HG03175 (cell line): ENCODE measurements around the gene USP36.
"Not testable (repeated sequence)": the region's sequence is repeated elsewhere in the genome, so short reads cannot be mapped to it uniquely, and the experiment has no call there.

Experiments used
- ATAC-seq: cut with Tn5 transposase; IDR thresholded peaks from one replicate; pipeline ENCODE4 v1.9.1; 2021; ENCODE audit warnings: mild to moderate bottlenecking, moderate library complexity; ENCODE audit not compliant: unreplicated experiment

The USP36 gene

GRCh38 chr17:78840780-78841611 is at the start of gene USP36:
Gene USP36, minus strand, starts transcription at chr17:78840814. Its CDS starts 4,451 bp downstream, at chr17:78836363.
- ATAC-seq, result peak; percentile 88

GRCh38 chr17:78890096-78890495 is 49.5 kb upstream of the USP36 start:
- ATAC-seq, result not testable (repeated sequence)

DNA sequence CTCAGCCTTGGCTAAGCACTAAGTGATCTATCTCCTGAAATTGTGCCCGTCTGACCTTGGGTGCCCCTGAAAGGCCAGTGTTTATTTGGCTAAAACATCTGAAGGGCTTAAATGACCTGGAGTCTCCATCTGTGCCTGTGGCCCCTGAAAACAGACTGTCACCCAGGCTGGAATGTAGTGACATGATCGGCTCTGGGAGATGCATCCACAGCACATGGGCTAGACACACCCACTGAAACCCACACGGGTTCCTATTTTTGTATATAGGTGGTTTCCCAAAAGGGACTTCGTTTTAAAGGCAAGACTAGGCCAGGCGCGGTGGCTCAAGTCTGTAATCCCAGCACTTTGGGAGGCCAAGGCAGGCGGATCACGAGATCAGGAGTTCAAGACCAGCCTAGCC is 48.9 kb upstream of the USP36 start:
- ATAC-seq, result no peak

DNA sequence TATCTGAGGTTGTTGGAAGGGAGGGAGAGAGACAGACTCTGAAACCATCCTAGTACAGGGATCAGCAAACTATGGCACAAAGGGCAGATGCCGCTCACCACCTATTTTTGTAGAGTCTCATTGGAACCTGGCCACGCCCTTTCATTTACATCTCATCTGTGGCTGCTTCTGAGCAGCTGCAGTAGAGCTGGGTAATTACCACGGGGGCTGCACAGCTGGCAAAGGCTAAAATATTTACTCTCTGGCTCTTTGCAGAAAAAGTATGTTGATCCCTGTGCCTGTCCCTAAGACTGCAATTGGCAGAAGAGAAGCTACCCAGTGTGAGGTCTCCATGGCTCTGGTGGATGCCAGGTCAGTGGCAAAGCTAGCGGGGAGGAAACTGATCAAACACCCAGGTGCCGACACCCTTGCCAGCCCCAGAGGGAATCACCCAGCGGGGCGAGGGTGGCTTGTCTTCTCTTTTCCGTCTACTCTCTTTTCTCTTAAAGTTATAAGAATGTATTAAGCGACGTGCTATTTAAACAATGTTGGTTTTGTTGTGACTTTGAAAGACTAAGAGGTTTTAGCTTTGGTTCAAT is 48.4 kb upstream of the USP36 start:
- no peak for ATAC-seq

- no peak for ATAC-seq
Measured at GRCh38 chr17:78886954-78887353, 46.3 kb upstream of the USP36 start.

GRCh38 chr17:78885956-78886355 is 45.3 kb upstream of the USP36 start:
- no peak for ATAC-seq

DNA sequence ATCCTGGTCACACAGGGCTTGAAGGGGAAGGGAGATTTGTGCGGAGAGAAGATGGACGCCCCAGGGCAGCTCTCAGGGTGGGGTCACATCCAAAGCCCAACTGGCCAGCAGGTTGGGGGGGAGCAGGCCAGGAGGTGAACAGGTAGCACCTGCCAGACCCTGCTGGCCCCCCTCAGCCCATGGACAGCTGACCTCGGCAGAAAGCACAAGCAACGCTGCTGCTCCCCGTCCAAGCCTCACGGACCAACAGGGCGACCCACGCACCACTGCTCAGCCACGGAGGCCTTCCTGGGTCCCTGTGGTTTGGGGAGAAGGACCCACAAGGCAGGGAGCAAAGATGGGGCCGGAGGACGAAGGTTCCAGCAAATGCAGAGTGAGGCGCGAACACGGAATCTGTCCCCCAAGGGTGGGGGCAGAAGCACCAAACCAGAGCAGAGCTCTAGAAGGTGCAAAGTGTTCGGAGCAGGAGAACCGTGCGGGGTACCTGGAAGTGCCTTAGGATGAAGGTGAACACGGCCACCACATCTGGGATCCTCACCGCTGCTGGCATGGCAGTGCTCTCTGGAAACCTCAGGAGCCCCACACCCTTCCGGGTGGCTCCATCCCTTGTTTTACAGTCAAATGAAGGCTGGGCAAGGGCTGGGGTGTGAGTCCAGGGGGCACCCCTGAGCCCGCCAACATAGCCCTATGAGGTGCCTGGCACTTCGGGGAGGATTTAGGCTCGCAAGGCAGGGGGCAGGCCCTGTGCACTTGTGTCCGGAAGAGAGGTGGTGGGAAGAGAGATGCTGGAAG is 44.5 kb upstream of the USP36 start:
- no peak for ATAC-seq

DNA sequence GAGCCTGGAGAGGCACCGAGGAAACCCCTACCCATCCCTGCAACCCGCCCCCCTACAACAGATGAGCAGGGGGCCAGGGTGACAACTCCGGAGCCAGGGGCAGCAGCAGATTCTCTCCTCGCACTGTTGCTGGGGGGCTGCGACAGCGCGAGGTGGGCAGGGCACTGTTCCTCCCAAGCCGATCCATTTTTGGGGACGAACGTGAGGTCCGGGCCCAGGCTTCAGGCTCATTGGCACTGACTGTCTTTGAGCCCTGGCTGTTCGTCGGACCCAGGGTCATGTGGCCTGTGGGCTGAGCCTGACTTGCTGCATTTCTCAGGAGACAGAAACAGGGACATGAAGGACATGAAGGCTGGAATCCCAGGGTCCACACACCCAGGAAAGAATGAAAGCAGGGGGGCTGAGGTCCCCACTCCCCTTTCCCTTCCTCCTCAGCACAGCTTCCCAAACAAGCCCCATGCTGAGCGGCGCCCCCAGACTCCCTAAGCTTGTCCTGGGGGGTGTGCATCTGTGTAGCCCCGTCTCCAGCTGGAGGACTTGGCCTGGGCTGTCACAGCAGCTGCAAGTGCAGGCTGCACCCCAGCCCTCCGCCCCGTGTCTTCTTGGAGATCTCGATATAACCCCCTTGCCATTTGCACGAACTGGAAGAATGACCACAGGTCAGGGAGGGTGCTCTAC is 43.7 kb upstream of the USP36 start:
- ATAC-seq, result no peak

GRCh38 chr17:78883533-78884131 is 43.0 kb upstream of the USP36 start:
- ATAC-seq, result no peak

DNA sequence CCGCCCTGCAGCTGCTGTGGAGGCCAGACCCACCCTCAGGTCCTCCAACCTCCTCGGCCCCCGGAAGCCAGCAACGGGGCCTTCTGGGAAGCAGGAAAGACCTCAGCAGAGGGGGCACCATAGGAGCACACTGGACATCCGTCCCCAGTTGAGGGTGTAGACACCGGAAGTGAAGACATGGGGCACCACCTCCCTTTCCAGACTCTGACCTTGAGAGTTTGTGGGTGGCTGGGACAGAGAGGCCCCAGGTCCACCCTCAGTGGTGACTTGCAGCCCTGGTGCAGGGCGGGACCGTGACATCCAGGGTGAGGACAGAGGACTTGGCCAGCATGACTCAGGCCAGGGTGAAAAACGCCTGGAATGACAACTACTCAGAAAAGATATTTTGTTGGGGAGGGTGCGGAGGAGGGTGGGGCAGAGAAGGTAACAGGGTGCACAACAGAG is 42.5 kb upstream of the USP36 start:
- no peak for ATAC-seq

DNA sequence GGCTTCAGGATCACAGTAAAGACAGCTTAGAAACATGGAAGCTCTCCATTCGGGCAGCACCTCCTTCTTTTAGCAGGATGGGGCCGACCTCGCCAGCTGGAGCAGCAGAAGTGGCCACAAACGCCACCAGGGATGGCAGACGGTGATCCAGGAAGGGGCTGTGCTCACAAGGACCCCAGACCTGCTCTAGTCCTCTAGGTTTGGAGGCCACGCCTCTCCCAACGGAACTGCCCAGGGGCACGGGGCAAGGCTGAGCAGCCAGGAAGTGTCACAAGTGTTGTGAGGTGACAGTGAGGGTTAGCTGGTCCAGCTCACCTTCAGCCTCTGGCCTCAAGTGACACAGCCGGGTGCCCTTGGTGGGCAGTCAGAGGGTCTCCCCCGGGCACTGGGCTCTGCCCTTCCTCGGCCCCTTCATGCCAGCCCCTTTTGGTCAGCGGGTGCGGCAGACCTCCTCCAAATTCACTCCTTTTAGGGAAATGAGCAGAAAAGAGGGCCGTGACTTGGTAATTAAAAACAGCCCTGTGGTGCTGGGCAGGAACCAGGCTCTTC is 42.0 kb upstream of the USP36 start:
- ATAC-seq, result no peak

GRCh38 chr17:78879635-78880186 is 39.1 kb upstream of the USP36 start:
- no peak for ATAC-seq

DNA sequence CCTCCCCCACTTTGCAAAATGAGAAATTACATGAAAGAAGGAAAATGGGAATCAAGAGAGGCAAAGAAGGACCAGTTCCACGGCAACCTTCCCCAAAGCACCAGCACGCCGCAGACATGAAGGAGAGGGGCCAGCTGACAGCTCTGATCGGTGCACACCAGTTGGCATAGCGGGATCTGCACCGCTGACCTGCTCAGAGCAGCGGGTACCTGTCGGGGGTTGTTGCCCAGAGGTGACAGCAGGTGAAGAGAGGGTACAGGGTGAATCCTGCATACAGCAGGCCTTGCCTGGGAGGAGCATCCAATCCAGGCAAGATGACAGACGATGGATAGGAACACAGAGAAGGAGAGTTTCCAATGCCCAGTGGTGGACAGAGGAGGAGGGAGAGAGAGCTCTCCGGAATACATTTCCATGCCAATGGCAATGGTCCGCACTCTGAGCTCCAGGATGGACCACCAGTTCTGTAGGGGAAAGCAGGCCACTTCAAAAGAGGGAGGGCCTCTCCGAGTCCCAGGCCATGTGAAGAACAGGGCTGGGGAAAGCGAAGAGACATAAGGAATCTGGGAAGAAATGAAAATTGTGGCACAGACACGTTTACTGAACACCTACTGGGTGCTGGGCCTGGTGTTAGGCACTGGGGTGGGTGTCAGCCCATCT is 38.4 kb upstream of the USP36 start:
- no peak for ATAC-seq

DNA sequence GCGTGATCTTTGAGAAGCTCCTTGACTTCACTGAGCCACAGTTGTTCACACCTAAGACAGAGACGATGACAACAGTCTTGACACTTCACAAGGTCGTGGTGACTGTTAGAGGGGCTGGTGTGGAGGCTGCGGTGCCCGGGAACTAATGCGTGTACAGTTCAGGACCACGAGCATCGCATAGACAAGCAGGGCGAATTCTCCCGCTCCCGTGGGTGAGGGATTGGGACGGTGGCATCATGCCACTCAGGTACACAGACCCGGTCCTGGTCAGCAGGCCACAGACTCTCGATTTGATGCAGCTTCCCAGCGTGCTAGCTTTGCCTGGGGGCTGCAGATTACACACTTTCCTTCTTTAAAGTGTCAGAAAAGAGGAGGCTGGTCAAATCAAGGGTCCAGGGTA is 37.6 kb upstream of the USP36 start:
- ATAC-seq, result no peak

DNA sequence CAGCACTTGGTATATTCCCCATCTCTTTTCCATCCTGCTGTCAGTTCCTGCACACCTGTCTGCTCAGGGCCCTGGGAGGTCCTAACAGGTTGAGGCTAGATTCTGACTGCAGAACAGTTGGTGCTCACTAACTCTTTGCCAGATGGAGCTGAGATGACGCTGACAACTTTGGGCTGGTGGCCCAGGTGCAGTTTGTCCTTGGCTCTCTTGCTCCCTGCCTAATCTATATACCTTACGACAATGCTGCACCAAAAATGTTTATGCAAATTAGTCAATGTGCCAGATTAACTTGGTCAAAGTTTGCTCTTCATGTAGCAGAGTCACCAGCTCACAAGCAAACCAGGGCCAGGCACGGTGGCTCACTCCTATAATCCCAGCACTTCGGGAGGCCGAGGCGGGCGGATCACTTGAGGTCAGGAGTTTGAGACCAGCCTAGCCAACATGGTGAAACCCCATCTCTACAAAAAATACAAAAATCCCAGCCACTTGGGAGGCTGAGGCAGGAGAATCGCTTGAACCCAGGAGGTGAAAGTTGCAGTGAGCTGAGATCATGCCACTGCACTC is 36.4 kb upstream of the USP36 start:
- not testable (repeated sequence) for ATAC-seq

GRCh38 chr17:78876094-78876597 is 35.5 kb upstream of the USP36 start:
- ATAC-seq, result no peak

- no peak for ATAC-seq
Measured at GRCh38 chr17:78875363-78876093, 34.9 kb upstream of the USP36 start.
